Stomach (tissue), 9 donors: ENCODE data around the gene TMEM150A. TPM values are rescaled to one million over a fixed set of nuclear protein-coding genes. Genes with fewer than 3 reads are reported as not detected.
"Not testable (repeated sequence)": the region's sequence is repeated elsewhere in the genome, so short reads cannot be mapped to it uniquely, and the experiment has no call there.

Source experiments
- DNase-seq, 2 donors: peaks; one replicate each; pipeline versions ENCODE4 v3.0.0 to v3.0.0-alpha.2; 2013 to 2019
- H3K27ac ChIP-seq, 5 donors: fragments of 200-600 bp in 4 of 5; sonication (generic) in 4 of 5; one replicate each; pipeline ENCODE4 v1.5.1; 2013 to 2019; ENCODE audit warnings: mild to moderate bottlenecking in 1 of 5, moderate library complexity in 1 of 5
- H3K27me3 ChIP-seq, 3 donors: fragments of 200-600 bp; sonication (generic); one replicate each; pipeline ENCODE4 v1.5.1; 2017 to 2019; ENCODE audit warnings: mixed run types in 1 of 3
- H3K36me3 ChIP-seq, 4 donors: fragments of 200-600 bp; sonication (generic); 1 replicate in 3 of 4; 2 replicates in 1 of 4; pipeline ENCODE4 v1.5.1; 2016 to 2019
- H3K4me1 ChIP-seq, 4 donors: fragments of 200-600 bp; sonication (generic); one replicate each; pipeline ENCODE4 v1.5.1; 2016 to 2019
- H3K4me3 ChIP-seq, 4 donors: fragments of 200-600 bp; sonication (generic) in 3 of 4; one replicate each; pipeline ENCODE4 v1.5.1; 2016 to 2019; ENCODE audit warnings: mild to moderate bottlenecking in 1 of 4
- H3K9me3 ChIP-seq, 4 donors: fragments of 200-600 bp; sonication (generic); one replicate each; pipeline ENCODE4 v1.5.1; 2016 to 2019
- CTCF ChIP-seq, 7 experiments: fragments of 450-650 bp in 4 of 7; fragments of 200-600 bp in 3 of 7; sonication (generic) in 3 of 7; IDR thresholded peaks; one replicate each; pipeline ENCODE4 v1.5.1; 2016 to 2019; ENCODE audit warnings: antibody characterized with exemption in 7 of 7, control low read depth in 2 of 7, mild to moderate bottlenecking in 1 of 7
- EP300 ChIP-seq: sonication (generic); formaldehyde crosslinking; IDR thresholded peaks from one replicate; pipeline ENCODE4 v1.6.1; 2017; ENCODE audit warnings: antibody characterized with exemption
- POLR2A ChIP-seq, 4 donors: fragments of 450-650 bp; IDR thresholded peaks; one replicate each; pipeline ENCODE4 v1.6.1; 2016; ENCODE audit warnings: antibody characterized with exemption in 4 of 4, control low read depth in 2 of 4, mild to moderate bottlenecking in 1 of 4, moderate library complexity in 1 of 4
- POLR2AphosphoS5 ChIP-seq, 3 donors: sonication (generic); formaldehyde crosslinking; IDR thresholded peaks; one replicate each; pipeline ENCODE4 v1.6.1; 2016; ENCODE audit warnings: antibody characterized with exemption in 3 of 3
- WGBS, 5 donors: extraction: QIAGEN DNeasy Blood & Tissue Kit in 3 of 5; methylation state at CpG; one replicate each; pipeline versions ENCODE4 v1.1.5 to v1.1.7; 2013 to 2018; 5-methylcytosine and 5-hydroxymethylcytosine counted together
- intact Hi-C: fragments of 100-400 bp; cut with DNase I; formaldehyde crosslinking; loops from one replicate; pipeline ENCODE4 v1.15.1; 2023; ENCODE audit warnings: low total_unique reads
- polyA plus RNA-seq, 3 donors: library from polyadenylated mRNA; stranded (reverse); fragments of 200-250 nt; gene quantifications; one replicate each; pipeline ENCODE4 v1.2.3, GENCODE V29; 2013
- total RNA-seq, 5 donors: library from RNA; depleted of rRNA; stranded (reverse); fragments of >200 nt; gene quantifications; one replicate each; pipeline versions ENCODE4 v1.1.0 to v1.2.3, GENCODE V29; 2014 to 2016
- donor health status: healthy with polysubstance abuse.
- donor health status: Bipolar disorder and iron deficiency.
- donor health status: healthy.

The TMEM150A gene
- total and polyA plus RNA-seq, 8 donors: 5.0 to 62.4 (median 24.6) TPM; not detected in 1

- no peaks in the 10 kb centered on the region for H3K27me3 ChIP-seq
- TF ChIP-seq CTCF (IDR thresholded peaks at IDR 0.05) (no peak), POLR2AphosphoS5 (IDR thresholded peaks at IDR 0.05) (no peak), EP300 (no peak), POLR2A (IDR thresholded peaks at IDR 0.05) (no peak)
- H3K9me3 ChIP-seq: no peaks in the 10 kb centered on the region
- intact Hi-C loops: no loop called here
- H3K4me3 ChIP-seq: no peak overlapping the region
- 91 to 97% (median 96%) methylated on average over 3 of the region's 3 CpGs for WGBS, 5 donors
- H3K36me3 ChIP-seq: peaks cover 65 to 100% (median 100%) of the 10 kb centered on the region in 4 donors
- H3K27ac ChIP-seq: no peak overlapping the region
- no peak for DNase-seq
- peaks cover 0 to 8% (median 0%) of the 10 kb centered on the region in 4 donors for H3K4me1 ChIP-seq
Observed at GRCh38 chr2:85631316-85631715, 28.8 kb upstream of the TMEM150A start.

GRCh38 chr2:85628658-85629057 is 26.2 kb upstream of the TMEM150A start:
- 55 to 73% (median 59%) methylated on average over 2 of the region's 2 CpGs for WGBS, 5 donors
- Histone ChIP-seq H3K36me3 (peaks cover 68 to 100% (median 100%) of the 10 kb centered on the region in 4 donors), H3K4me1 (peaks cover 0 to 8% (median 0%) of the 10 kb centered on the region in 4 donors), H3K4me3 (no peak overlapping the region), H3K9me3 (no peaks in the 10 kb centered on the region), H3K27me3 (no peaks in the 10 kb centered on the region), H3K27ac (peak overlapping the region in 2 of 5 donors; percentile 21 to 45)
- intact Hi-C loops: no loop called here
- TF ChIP-seq POLR2A (IDR thresholded peaks at IDR 0.05) (no peak), POLR2AphosphoS5 (IDR thresholded peaks at IDR 0.05) (no peak)
- no peak for DNase-seq

- Histone ChIP-seq H3K9me3 (no peaks in the 10 kb centered on the region), H3K27ac (no peak overlapping the region), H3K36me3 (peaks cover 65 to 100% (median 100%) of the 10 kb centered on the region in 4 donors), H3K4me1 (peaks cover 0 to 20% (median 7%) of the 10 kb centered on the region in 4 donors), H3K4me3 (no peak overlapping the region), H3K27me3 (no peaks in the 10 kb centered on the region)
- no peak for DNase-seq
- intact Hi-C loops: no loop called here
- TF ChIP-seq EP300 (no peak), POLR2AphosphoS5 (IDR thresholded peaks at IDR 0.05) (no peak), POLR2A (IDR thresholded peaks at IDR 0.05) (no peak), CTCF (IDR thresholded peaks at IDR 0.05) (no peak)
- WGBS, 5 donors: 42 to 65% (median 52%) methylated on average over 5 of the region's 5 CpGs
Observed at GRCh38 chr2:85623991-85624390, 21.5 kb upstream of the TMEM150A start.

- 86 to 100% (median 94%) methylated on average over 1 of the region's 1 CpG for WGBS, 5 donors
- intact Hi-C loops: no loop called here
- Histone ChIP-seq H3K4me3 (no peak overlapping the region), H3K27me3 (no peaks in the 10 kb centered on the region), H3K9me3 (no peaks in the 10 kb centered on the region), H3K36me3 (peaks cover 55 to 82% (median 78%) of the 10 kb centered on the region in 4 donors), H3K27ac (no peak overlapping the region), H3K4me1 (peaks cover 10 to 44% (median 25%) of the 10 kb centered on the region in 4 donors)
- DNase-seq: no peak
- TF ChIP-seq CTCF (IDR thresholded peaks at IDR 0.05) (no peak), EP300 (no peak), POLR2A (IDR thresholded peaks at IDR 0.05) (no peak), POLR2AphosphoS5 (IDR thresholded peaks at IDR 0.05) (no peak)
Observed at GRCh38 chr2:85621338-85621737, 18.8 kb upstream of the TMEM150A start.

- TF ChIP-seq POLR2AphosphoS5 (IDR thresholded peaks at IDR 0.05) (no peak), POLR2A (IDR thresholded peaks at IDR 0.05) (no peak), EP300 (no peak), CTCF (IDR thresholded peaks at IDR 0.05) (no peak)
- no peak for DNase-seq
- Histone ChIP-seq H3K4me3 (no peak overlapping the region), H3K9me3 (no peaks in the 10 kb centered on the region), H3K27ac (no peak overlapping the region), H3K36me3 (peaks cover 38 to 65% (median 61%) of the 10 kb centered on the region in 4 donors), H3K4me1 (peaks cover 10 to 50% (median 31%) of the 10 kb centered on the region in 4 donors), H3K27me3 (no peaks in the 10 kb centered on the region)
- WGBS, 5 donors: 92 to 95% (median 94%) methylated on average over 6 of the region's 6 CpGs
- intact Hi-C loops: no loop called here
Observed at GRCh38 chr2:85619617-85620016, 17.1 kb upstream of the TMEM150A start.

GRCh38 chr2:85617723-85618122 is 15.2 kb upstream of the TMEM150A start:
- WGBS, 5 donors: 81 to 91% (median 87%) methylated on average over 5 of the region's 5 CpGs
- H3K4me3 ChIP-seq: peak overlapping the region in 2 of 4 donors; percentile 92 to 97
- H3K4me1 ChIP-seq: peaks cover 10 to 50% (median 32%) of the 10 kb centered on the region in 4 donors

More at GRCh38 chr2:85617723-85618122, 15.2 kb upstream of the TMEM150A start:
- DNase-seq, intact Hi-C loops, H3K27me3 ChIP-seq, H3K9me3 ChIP-seq, H3K27ac ChIP-seq: not testable (repeated sequence)
- peaks cover 24 to 46% (median 42%) of the 10 kb centered on the region in 4 donors for H3K36me3 ChIP-seq
